Neural progenitor cell (in vitro differentiated cells): ENCODE measurements around the gene TNFRSF13B.

Source experiments
- CTCF ChIP-seq: fragments of 200-600 bp; sonication (generic); IDR thresholded peaks from 2 replicates; pipeline ENCODE4 v1.5.1; 2017; ENCODE audit warnings: antibody characterized with exemption, mild to moderate bottlenecking
- EZH2 ChIP-seq: fragments of 200-600 bp; sonication (generic); IDR thresholded peaks from 2 replicates; pipeline ENCODE4 v1.6.1; 2017; ENCODE audit warnings: antibody characterized with exemption, mild to moderate bottlenecking, moderate library complexity

DNA sequence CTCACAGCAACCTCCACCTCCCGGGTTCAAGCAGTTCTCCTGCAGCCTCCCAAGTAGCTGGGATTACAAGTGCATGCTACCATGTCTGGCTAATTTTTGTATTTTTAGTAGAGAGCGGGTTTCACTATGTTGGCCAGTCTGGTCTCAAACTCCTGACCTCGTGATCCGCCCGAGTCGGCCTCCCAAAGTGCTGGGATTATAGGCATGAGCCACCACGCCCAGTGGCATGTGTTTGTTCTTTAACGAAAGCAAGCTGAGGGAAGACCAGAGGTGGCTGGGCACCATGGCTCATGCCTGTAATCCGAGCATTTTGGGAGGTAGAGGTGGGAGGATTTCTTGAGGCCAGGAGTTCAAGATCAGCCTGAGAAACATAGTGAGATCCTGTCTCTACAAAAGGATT lies 18.1 kb downstream of the TNFRSF13B start:
- TF ChIP-seq EZH2 = no peak
- TF ChIP-seq CTCF = no peak
